Esophagus muscularis mucosa (tissue), 3 donors: ENCODE measurements around the gene YOD1.

Source experiments
- CTCF ChIP-seq, 3 experiments: fragments of 200-600 bp in 2 of 3; fragments of 450-650 bp in 1 of 3; sonication (generic) in 2 of 3; IDR thresholded peaks; one replicate each; pipeline ENCODE4 v1.5.1; 2017 to 2019; ENCODE audit warnings: antibody characterized with exemption in 3 of 3, mild to moderate bottlenecking in 2 of 3, moderate library complexity in 1 of 3
- POLR2A ChIP-seq: fragments of 450-650 bp; IDR thresholded peaks from one replicate; pipeline ENCODE4 v1.6.1; 2017; ENCODE audit warnings: antibody characterized with exemption, moderate library complexity, mild to moderate bottlenecking, low read depth
- POLR2AphosphoS5 ChIP-seq, 2 donors: sonication (generic); formaldehyde crosslinking; IDR thresholded peaks; one replicate each; pipeline ENCODE4 v1.6.1; 2017; ENCODE audit warnings: antibody characterized with exemption in 2 of 2

GRCh38 chr1:207067185-207067584 is 16.2 kb upstream of the YOD1 start:
- TF ChIP-seq CTCF (IDR thresholded peaks at IDR 0.05): no peak
- no peak for TF ChIP-seq POLR2AphosphoS5 (IDR thresholded peaks at IDR 0.05)
- no peak for TF ChIP-seq POLR2A
